H9 (cell line): ENCODE results near the gene DDX25. TPM values are rescaled to one million over a fixed set of nuclear protein-coding genes. Genes with fewer than 3 reads are reported as not detected.
A peak's percentile ranks its signal among the peaks of the same experiment; 100 is the strongest.

ENCODE experiments used
- DNase-seq: peaks from one replicate; pipeline ENCODE4 v3.0.0-alpha.2; 2017
- H2AFZ ChIP-seq: one replicate; pipeline ENCODE4 v1.6.1; 2013; ENCODE audit warnings: mild to moderate bottlenecking, low read length, control low read depth, moderate library complexity
- H2AK5ac ChIP-seq: 2 replicates; pipeline ENCODE4 v1.6.1; 2013; ENCODE audit warnings: low read length, control low read depth, mixed read lengths; ENCODE audit not compliant: insufficient read length
- H2BK120ac ChIP-seq: one replicate; pipeline ENCODE4 v1.6.1; 2013; ENCODE audit warnings: low read depth, mild to moderate bottlenecking, low read length, control low read depth, inconsistent platforms; ENCODE audit not compliant: poor library complexity, severe bottlenecking
- H2BK12ac ChIP-seq: 2 replicates; pipeline ENCODE4 v1.6.1; 2013; ENCODE audit warnings: low read length, control low read depth, mixed read lengths, low read depth; ENCODE audit not compliant: insufficient read length
- H2BK15ac ChIP-seq: 2 replicates; pipeline ENCODE4 v1.6.1; 2013; ENCODE audit warnings: low read depth, low read length, control low read depth
- H2BK20ac ChIP-seq: one replicate; pipeline ENCODE4 v1.6.1; 2013; ENCODE audit warnings: low read depth, mild to moderate bottlenecking, low read length, control low read depth, inconsistent platforms; ENCODE audit not compliant: poor library complexity, severe bottlenecking
- H2BK5ac ChIP-seq: 2 replicates; pipeline ENCODE4 v1.6.1; 2013; ENCODE audit warnings: low read length, control low read depth, mixed read lengths; ENCODE audit not compliant: insufficient read length
- H3K14ac ChIP-seq: 2 replicates; pipeline ENCODE4 v1.6.1; 2013; ENCODE audit warnings: low read length, control low read depth; ENCODE audit not compliant: insufficient read depth
- H3K18ac ChIP-seq: 2 replicates; pipeline ENCODE4 v1.6.1; 2013; ENCODE audit warnings: low read depth, mild to moderate bottlenecking, mixed read lengths, low read length, control low read depth; ENCODE audit not compliant: insufficient read length
- H3K23ac ChIP-seq: 2 replicates; pipeline ENCODE4 v1.6.1; 2013; ENCODE audit warnings: low read length, control low read depth, mixed read lengths, low read depth; ENCODE audit not compliant: insufficient read length
- H3K23me2 ChIP-seq: 2 replicates; pipeline ENCODE4 v1.6.1; 2013; ENCODE audit warnings: low read depth, mild to moderate bottlenecking, mixed read lengths, low read length, control low read depth; ENCODE audit not compliant: insufficient read length, poor library complexity, severe bottlenecking
- H3K27ac ChIP-seq: 2 replicates; pipeline ENCODE4 v1.5.1; 2013; ENCODE audit warnings: low read length, control low read depth, mixed read lengths, low read depth; ENCODE audit not compliant: insufficient read length
- H3K27me3 ChIP-seq: 2 replicates; pipeline ENCODE4 v1.6.1; 2013; ENCODE audit warnings: low read length, control low read depth, inconsistent platforms; ENCODE audit not compliant: insufficient read depth
- H3K4ac ChIP-seq: 2 replicates; pipeline ENCODE4 v1.6.1; 2013; ENCODE audit warnings: low read depth, mild to moderate bottlenecking, control low read depth, inconsistent platforms, low read length, moderate library complexity
- H3K4me1 ChIP-seq: 2 replicates; pipeline ENCODE4 v1.6.1; 2013; ENCODE audit warnings: low read length, control low read depth, inconsistent platforms; ENCODE audit not compliant: insufficient read depth
- H3K4me2 ChIP-seq: 2 replicates; pipeline ENCODE4 v1.6.1; 2013; ENCODE audit warnings: low read length, control low read depth, mixed read lengths; ENCODE audit not compliant: insufficient read length, insufficient read depth
- H3K56ac ChIP-seq: 2 replicates; pipeline ENCODE4 v1.6.1; 2013; ENCODE audit warnings: low read depth, mild to moderate bottlenecking, mixed read lengths, low read length, control low read depth; ENCODE audit not compliant: insufficient read length
- H3K79me1 ChIP-seq: 2 replicates; pipeline ENCODE4 v1.6.1; 2013; ENCODE audit warnings: low read depth, mild to moderate bottlenecking, moderate library complexity, low read length, control low read depth, inconsistent platforms; ENCODE audit not compliant: insufficient read depth, poor library complexity, severe bottlenecking
- H3K79me2 ChIP-seq: 2 replicates; pipeline ENCODE4 v1.6.1; 2013; ENCODE audit warnings: low read length, control low read depth, inconsistent platforms; ENCODE audit not compliant: insufficient read depth
- H3K9ac ChIP-seq: 2 replicates; pipeline ENCODE4 v1.6.1; 2013; ENCODE audit warnings: low read length, control low read depth, mixed read lengths; ENCODE audit not compliant: insufficient read length; ENCODE audit errors: extremely low read depth
- H3K9me3 ChIP-seq: one replicate; pipeline ENCODE4 v1.6.1; 2013; ENCODE audit warnings: low read depth, low read length, inconsistent platforms; ENCODE audit not compliant: control insufficient read depth
- H3T11ph ChIP-seq: one replicate; pipeline ENCODE4 v1.6.1; 2013; ENCODE audit warnings: mild to moderate bottlenecking, low read length, control low read depth, inconsistent platforms
- H4K20me1 ChIP-seq: one replicate; pipeline ENCODE4 v1.6.1; 2013; ENCODE audit not compliant: control insufficient read depth, insufficient read length, insufficient read depth
- H4K5ac ChIP-seq: 2 replicates; pipeline ENCODE4 v1.6.1; 2013; ENCODE audit warnings: low read depth, mild to moderate bottlenecking, mixed read lengths, low read length, control low read depth; ENCODE audit not compliant: insufficient read length
- H4K8ac ChIP-seq: replicated peaks from 2 replicates; pipeline ENCODE4 v1.6.1; 2013; ENCODE audit warnings: low read length, control low read depth, mixed read lengths, low read depth; ENCODE audit not compliant: insufficient read length
- H4K91ac ChIP-seq: 2 replicates; pipeline ENCODE4 v1.6.1; 2013; ENCODE audit warnings: low read depth, mild to moderate bottlenecking, moderate library complexity, mixed read lengths, low read length, control low read depth; ENCODE audit not compliant: insufficient read length
- H3K27ac Mint-ChIP-seq, 3 experiments: 2 replicates in 2 of 3; 3 replicates in 1 of 3; pipeline ENCODE4 v1.8.0; 2020 to 2021; ENCODE audit warnings: mixed read lengths in 3 of 3, mild to moderate bottlenecking in 1 of 3, moderate library complexity in 1 of 3
- H3K27me3 Mint-ChIP-seq: 2 replicates; pipeline ENCODE4 v1.8.0; 2021; ENCODE audit warnings: low read depth, mild to moderate bottlenecking, moderate library complexity, mixed read lengths
- H3K36me3 Mint-ChIP-seq, 3 experiments: 2 replicates in 2 of 3; 3 replicates in 1 of 3; pipeline ENCODE4 v1.8.0; 2020 to 2021; ENCODE audit warnings: low read depth in 3 of 3, mixed read lengths in 3 of 3; ENCODE audit not compliant: insufficient read depth in 1 of 3
- H3K4me1 Mint-ChIP-seq, 2 experiments: 2 replicates each; pipeline ENCODE4 v1.8.0; 2020; ENCODE audit warnings: mixed read lengths in 2 of 2
- H3K4me3 Mint-ChIP-seq, 2 experiments: 2 replicates in 1 of 2; 3 replicates in 1 of 2; pipeline ENCODE4 v1.8.0; 2020 to 2021; ENCODE audit warnings: mild to moderate bottlenecking in 2 of 2, mixed read lengths in 2 of 2, moderate library complexity in 1 of 2
- H3K9me3 Mint-ChIP-seq, 2 experiments: 2 replicates in 1 of 2; 3 replicates in 1 of 2; pipeline ENCODE4 v1.8.0; 2020; ENCODE audit warnings: mild to moderate bottlenecking in 2 of 2, mixed read lengths in 2 of 2, moderate library complexity in 1 of 2
- WGBS: extraction: QIAGEN DNeasy Blood & Tissue Kit; methylation state at CpG from one replicate; pipeline ENCODE4 v1.1.7; 2013; ENCODE audit warnings: missing lambda C conversion rate, low lambda C conversion rate, mixed read lengths; ENCODE audit not compliant: insufficient read length; ENCODE audit errors: extremely low coverage; 5-methylcytosine and 5-hydroxymethylcytosine counted together
- total RNA-seq: library from RNA; stranded (reverse); gene quantifications from 2 replicates; pipeline ENCODE4 v1.2.1, GENCODE V29; 2021
- TF ChIP-seq, protein P1 (sequence below): fragments of 200-600 bp; sonication (generic); conservative IDR thresholded peaks from 3 replicates; pipeline ENCODE4 v1.8.0; 2021; ENCODE audit warnings: antibody characterized with exemption, mild to moderate bottlenecking

Gene DDX25
- total RNA-seq, 1 experiment from 2014 or later: 6.9 TPM

DNA sequence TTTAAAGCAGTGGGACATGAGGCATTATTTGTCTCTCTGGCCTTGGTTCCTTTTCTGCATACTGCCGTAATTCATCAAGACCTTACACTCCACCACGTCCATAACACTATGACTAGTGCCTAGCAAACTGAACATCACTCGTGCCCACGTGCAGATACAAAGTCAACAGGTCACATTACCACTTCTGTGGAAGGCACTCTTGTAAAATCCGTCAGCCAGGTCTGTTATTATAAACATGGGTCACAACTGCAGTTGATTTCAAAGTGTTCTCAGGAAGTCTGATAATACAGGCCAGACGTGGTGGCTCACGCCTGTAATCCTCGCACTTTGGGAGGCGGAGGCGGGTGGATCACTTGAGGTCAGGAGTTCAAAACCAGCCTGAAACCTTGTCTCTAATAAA, 55.6 kb downstream of the DDX25 start:
- Histone ChIP-seq H3K23ac (no peak overlapping the region), H2BK5ac (no peak overlapping the region), H3K4ac (no peak overlapping the region), H3K79me1 (no peaks in the 10 kb centered on the region), H4K5ac (no peak overlapping the region), H3K79me2 (no peaks in the 10 kb centered on the region), H3K23me2 (no peaks in the 10 kb centered on the region), H3K4me2 (no peak overlapping the region), H3K9ac (no peak overlapping the region), H2BK120ac (no peak overlapping the region), H2BK15ac (no peak overlapping the region), H3K27me3 (no peaks in the 10 kb centered on the region), H2BK12ac (no peak overlapping the region), H3T11ph (no peak overlapping the region), H2BK20ac (no peak overlapping the region), H4K8ac (no peak overlapping the region), H4K20me1 (no peaks in the 10 kb centered on the region), H3K14ac (no peak overlapping the region), H3K9me3 (no peaks in the 10 kb centered on the region), H4K91ac (no peak overlapping the region), H3K18ac (no peak overlapping the region), H3K4me1 (no peaks in the 10 kb centered on the region), H3K56ac (no peak overlapping the region), H3K27ac (no peak overlapping the region), H2AFZ (no peak overlapping the region), H2AK5ac (no peak overlapping the region)
- H3K4me1 Mint-ChIP-seq: peaks cover 7 to 12% of the 10 kb centered on the region in 2 experiments
- WGBS: no CpG with 5 or more reads among the region's 10 CpGs
- TF ChIP-seq, protein P1, sequence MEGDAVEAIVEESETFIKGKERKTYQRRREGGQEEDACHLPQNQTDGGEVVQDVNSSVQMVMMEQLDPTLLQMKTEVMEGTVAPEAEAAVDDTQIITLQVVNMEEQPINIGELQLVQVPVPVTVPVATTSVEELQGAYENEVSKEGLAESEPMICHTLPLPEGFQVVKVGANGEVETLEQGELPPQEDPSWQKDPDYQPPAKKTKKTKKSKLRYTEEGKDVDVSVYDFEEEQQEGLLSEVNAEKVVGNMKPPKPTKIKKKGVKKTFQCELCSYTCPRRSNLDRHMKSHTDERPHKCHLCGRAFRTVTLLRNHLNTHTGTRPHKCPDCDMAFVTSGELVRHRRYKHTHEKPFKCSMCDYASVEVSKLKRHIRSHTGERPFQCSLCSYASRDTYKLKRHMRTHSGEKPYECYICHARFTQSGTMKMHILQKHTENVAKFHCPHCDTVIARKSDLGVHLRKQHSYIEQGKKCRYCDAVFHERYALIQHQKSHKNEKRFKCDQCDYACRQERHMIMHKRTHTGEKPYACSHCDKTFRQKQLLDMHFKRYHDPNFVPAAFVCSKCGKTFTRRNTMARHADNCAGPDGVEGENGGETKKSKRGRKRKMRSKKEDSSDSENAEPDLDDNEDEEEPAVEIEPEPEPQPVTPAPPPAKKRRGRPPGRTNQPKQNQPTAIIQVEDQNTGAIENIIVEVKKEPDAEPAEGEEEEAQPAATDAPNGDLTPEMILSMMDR: no peak
- H3K4me3 Mint-ChIP-seq: no peak overlapping the region
- H3K27me3 Mint-ChIP-seq: no peaks in the 10 kb centered on the region
- peak overlapping the region in 1 of 3 experiments; percentile 32; a peak in 1 of 7 replicates for H3K27ac Mint-ChIP-seq
- H3K9me3 Mint-ChIP-seq: peaks cover 7 to 12% of the 10 kb centered on the region in 2 experiments; a peak in 4 of 5 replicates
- peaks cover 17 to 46% (median 19%) of the 10 kb centered on the region in 3 experiments for H3K36me3 Mint-ChIP-seq
- DNase-seq: no peak
